ENCODE measurements around the gene CLIP4.

The CLIP4 gene

GRCh38 chr2:29147963-29148362 lies 32.7 kb downstream of the CLIP4 start:
- no peaks in the 10 kb centered on the region for H3K4me1 Mint-ChIP-seq
- ATAC-seq (no peak), DNase-seq (no peak)
- H3K27me3 Mint-ChIP-seq = no peaks in the 10 kb centered on the region
- H3K27ac Mint-ChIP-seq = no peak overlapping the region
- no peak overlapping the region for H3K4me3 Mint-ChIP-seq
- H3K9me3 Mint-ChIP-seq = no peaks in the 10 kb centered on the region

GRCh38 chr2:29154610-29155009 lies 39.4 kb downstream of the CLIP4 start:
- no peaks in the 10 kb centered on the region for H3K4me1 Mint-ChIP-seq
- DNase-seq (no peak), ATAC-seq (no peak)
- no peaks in the 10 kb centered on the region for H3K27me3 Mint-ChIP-seq
- no peak overlapping the region for H3K4me3 Mint-ChIP-seq
- no peaks in the 10 kb centered on the region for H3K9me3 Mint-ChIP-seq
- no peak overlapping the region for H3K27ac Mint-ChIP-seq

GRCh38 chr2:29155578-29155977 lies 40.4 kb downstream of the CLIP4 start:
- Mint-ChIP-seq H3K4me3 (no peak overlapping the region), H3K4me1 (no peaks in the 10 kb centered on the region), H3K27ac (no peak overlapping the region), H3K9me3 (no peaks in the 10 kb centered on the region), H3K27me3 (no peaks in the 10 kb centered on the region)
- no peak for DNase-seq
- no peak for ATAC-seq

GRCh38 chr2:29157131-29157530 lies 41.9 kb downstream of the CLIP4 start:
- H3K27ac Mint-ChIP-seq = no peak overlapping the region
- no peaks in the 10 kb centered on the region for H3K4me1 Mint-ChIP-seq
- H3K9me3 Mint-ChIP-seq = no peaks in the 10 kb centered on the region
- DNase-seq (no peak), ATAC-seq (no peak)
- no peak overlapping the region for H3K4me3 Mint-ChIP-seq
- no peaks in the 10 kb centered on the region for H3K27me3 Mint-ChIP-seq

- DNase-seq (no peak), ATAC-seq (no peak)
- Mint-ChIP-seq H3K27me3 (no peaks in the 10 kb centered on the region), H3K9me3 (no peaks in the 10 kb centered on the region), H3K27ac (peak overlapping the region in 1 of 2 donors; percentile 22), H3K4me3 (no peak overlapping the region), H3K4me1 (no peaks in the 10 kb centered on the region)
These were observed 43.9 kb downstream of the CLIP4 start for GRCh38 chr2:29159125-29159524.

GRCh38 chr2:29160184-29160583 lies 45.0 kb downstream of the CLIP4 start:
- Mint-ChIP-seq H3K27me3 (no peaks in the 10 kb centered on the region), H3K4me1 (no peaks in the 10 kb centered on the region), H3K4me3 (no peak overlapping the region), H3K27ac (peak overlapping the region in 1 of 2 donors; percentile 75), H3K9me3 (no peaks in the 10 kb centered on the region)
- ATAC-seq = no peak
- DNase-seq = no peak

GRCh38 chr2:29162204-29162928 lies 47.2 kb downstream of the CLIP4 start:
- Mint-ChIP-seq H3K27ac (no peak overlapping the region), H3K27me3 (no peaks in the 10 kb centered on the region), H3K4me1 (no peaks in the 10 kb centered on the region), H3K4me3 (no peak overlapping the region), H3K9me3 (no peaks in the 10 kb centered on the region)
- DNase-seq (no peak), ATAC-seq (no peak)

GRCh38 chr2:29164091-29164846 lies 49.1 kb downstream of the CLIP4 start:
- Mint-ChIP-seq H3K27ac (no peak overlapping the region), H3K27me3 (no peaks in the 10 kb centered on the region), H3K9me3 (no peaks in the 10 kb centered on the region), H3K4me3 (no peak overlapping the region), H3K4me1 (no peaks in the 10 kb centered on the region)
- DNase-seq (no peak), ATAC-seq (no peak)

GRCh38 chr2:29165362-29166241 lies 50.4 kb downstream of the CLIP4 start:
- H3K4me3 Mint-ChIP-seq = no peak overlapping the region
- ATAC-seq (no peak), DNase-seq (no peak)
- no peak overlapping the region for H3K27ac Mint-ChIP-seq
- H3K9me3 Mint-ChIP-seq = no peaks in the 10 kb centered on the region
- no peaks in the 10 kb centered on the region for H3K27me3 Mint-ChIP-seq
- H3K4me1 Mint-ChIP-seq = no peaks in the 10 kb centered on the region

GRCh38 chr2:29166242-29167039 lies 51.2 kb downstream of the CLIP4 start:
- Mint-ChIP-seq H3K4me1 (no peaks in the 10 kb centered on the region), H3K27me3 (no peaks in the 10 kb centered on the region), H3K4me3 (no peak overlapping the region), H3K27ac (no peak overlapping the region), H3K9me3 (no peaks in the 10 kb centered on the region)
- DNase-seq (no peak), ATAC-seq (no peak)

GRCh38 chr2:29174937-29175336 lies 59.7 kb downstream of the CLIP4 start:
- Mint-ChIP-seq H3K27ac (peak overlapping the region; percentile 19 to 71), H3K4me3 (no peak overlapping the region), H3K4me1 (no peaks in the 10 kb centered on the region), H3K27me3 (no peaks in the 10 kb centered on the region), H3K9me3 (no peaks in the 10 kb centered on the region)
- ATAC-seq (no peak), DNase-seq (no peak)

- Mint-ChIP-seq H3K27me3 (no peaks in the 10 kb centered on the region), H3K9me3 (no peaks in the 10 kb centered on the region), H3K4me3 (no peak overlapping the region), H3K4me1 (no peaks in the 10 kb centered on the region), H3K27ac (peak overlapping the region in 1 of 2 donors; percentile 71)
- no peak for ATAC-seq
- DNase-seq = no peak
These were observed 60.1 kb downstream of the CLIP4 start for GRCh38 chr2:29175338-29175737.

GRCh38 chr2:29182334-29182733 lies 67.1 kb downstream of the CLIP4 start:
- DNase-seq (no peak), ATAC-seq (no peak)
- peak overlapping the region in 1 of 2 donors; percentile 5 for H3K27ac Mint-ChIP-seq
- H3K4me3 Mint-ChIP-seq = no peak overlapping the region
- no peaks in the 10 kb centered on the region for H3K27me3 Mint-ChIP-seq
- no peaks in the 10 kb centered on the region for H3K4me1 Mint-ChIP-seq
- H3K9me3 Mint-ChIP-seq = peaks cover 0 to under 1% of the 10 kb centered on the region in 2 donors

GRCh38 chr2:29182920-29183319 lies 67.7 kb downstream of the CLIP4 start:
- no peak overlapping the region for H3K4me3 Mint-ChIP-seq
- H3K27me3 Mint-ChIP-seq = no peaks in the 10 kb centered on the region
- H3K9me3 Mint-ChIP-seq = peaks cover 0 to 6% of the 10 kb centered on the region in 2 donors
- no peak for DNase-seq
- no peaks in the 10 kb centered on the region for H3K4me1 Mint-ChIP-seq
- H3K27ac Mint-ChIP-seq = peak overlapping the region in 1 of 2 donors; percentile 19
- ATAC-seq = no peak

- Mint-ChIP-seq H3K27me3 (no peaks in the 10 kb centered on the region), H3K4me1 (no peaks in the 10 kb centered on the region), H3K27ac (no peak overlapping the region)
These were observed 69.3 kb downstream of the CLIP4 start for GRCh38 chr2:29184531-29184930.

More at GRCh38 chr2:29184531-29184930, 69.3 kb downstream of the CLIP4 start:
- peaks cover 0 to 7% of the 10 kb centered on the region in 2 donors for H3K9me3 Mint-ChIP-seq
- no peak for ATAC-seq
- no peak overlapping the region for H3K4me3 Mint-ChIP-seq
- no peak for DNase-seq
